MM.1S (cell line): Measurements from ENCODE around the gene AADAC.
"Not testable (repeated sequence)": the region's sequence is repeated elsewhere in the genome, so short reads cannot be mapped to it uniquely, and the experiment has no call there.

Experiments used
- DNase-seq: peaks from one replicate; pipeline ENCODE4 v3.0.0-alpha.2; 2015
- H2AFZ ChIP-seq: fragments of 300-600 bp; sonication (generic); 2 replicates; pipeline ENCODE4 v1.6.0; 2016; ENCODE audit warnings: antibody characterized with exemption, low read length
- H3F3A ChIP-seq: fragments of 300-600 bp; sonication (generic); 2 replicates; pipeline ENCODE4 v1.6.1; 2016; ENCODE audit warnings: mild to moderate bottlenecking, antibody characterized with exemption, low read length, moderate library complexity, mixed read lengths; ENCODE audit not compliant: insufficient read depth
- H3K27ac ChIP-seq: fragments of 300-600 bp; sonication (generic); 2 replicates; pipeline ENCODE4 v1.5.1; 2016; ENCODE audit warnings: mild to moderate bottlenecking, low read length
- H3K27me3 ChIP-seq: fragments of 300-600 bp; sonication (generic); replicated peaks from 2 replicates; pipeline ENCODE4 v1.6.0; 2016; ENCODE audit warnings: low read length; ENCODE audit not compliant: insufficient read depth
- H3K36me3 ChIP-seq: fragments of 300-600 bp; sonication (generic); replicated peaks from 2 replicates; pipeline ENCODE4 v1.6.1; 2016; ENCODE audit warnings: mild to moderate bottlenecking, low read length, mixed read lengths; ENCODE audit not compliant: insufficient read depth
- H3K4me1 ChIP-seq: fragments of 300-600 bp; sonication (generic); 2 replicates; pipeline ENCODE4 v1.6.1; 2016; ENCODE audit warnings: low read length, mixed read lengths
- H3K4me2 ChIP-seq: fragments of 300-600 bp; sonication (generic); 2 replicates; pipeline ENCODE4 v1.6.0; 2016; ENCODE audit warnings: low read depth, low read length
- H3K4me3 ChIP-seq: fragments of 300-600 bp; sonication (generic); 2 replicates; pipeline ENCODE4 v1.5.1; 2016; ENCODE audit warnings: low read length, mixed read lengths
- H3K79me2 ChIP-seq: fragments of 300-600 bp; sonication (generic); 2 replicates; pipeline ENCODE4 v1.6.1; 2016; ENCODE audit warnings: mixed run types, low read length, mixed read lengths
- H3K9ac ChIP-seq: fragments of 300-600 bp; sonication (generic); 2 replicates; pipeline ENCODE4 v1.6.1; 2016; ENCODE audit warnings: low read length, mixed read lengths
- H3K9me2 ChIP-seq: fragments of 300-600 bp; sonication (generic); replicated peaks from 2 replicates; pipeline ENCODE4 v1.6.1; 2016; ENCODE audit warnings: mild to moderate bottlenecking, low read length, mixed read lengths; ENCODE audit not compliant: insufficient read depth
- H3K9me3 ChIP-seq: fragments of 300-600 bp; sonication (generic); replicated peaks from 2 replicates; pipeline ENCODE4 v1.6.1; 2016; ENCODE audit warnings: mild to moderate bottlenecking, low read length, mixed read lengths; ENCODE audit not compliant: insufficient read depth
- H4K20me1 ChIP-seq: fragments of 300-600 bp; sonication (generic); 2 replicates; pipeline ENCODE4 v1.6.1; 2016; ENCODE audit warnings: mild to moderate bottlenecking, low read length, moderate library complexity, mixed read lengths; ENCODE audit not compliant: insufficient read depth
- EZH2 ChIP-seq: fragments of 300-600 bp; sonication (generic); optimal IDR thresholded peaks from 2 replicates; pipeline ENCODE3; 2017; ENCODE audit warnings: low read depth, mild to moderate bottlenecking, antibody characterized with exemption, low read length, mixed read lengths
- EZH2phosphoT487 ChIP-seq: fragments of 300-600 bp; sonication (generic); IDR thresholded peaks from 2 replicates; pipeline ENCODE4 v1.6.1; 2018; ENCODE audit warnings: antibody characterized with exemption, low read length
- TF ChIP-seq, protein P1 (sequence below): fragments of 300-600 bp; sonication (generic); IDR thresholded peaks from 2 replicates; pipeline ENCODE4 v1.5.1; 2016; ENCODE audit warnings: antibody characterized with exemption, low read length, mixed read lengths

AADAC gene

DNA sequence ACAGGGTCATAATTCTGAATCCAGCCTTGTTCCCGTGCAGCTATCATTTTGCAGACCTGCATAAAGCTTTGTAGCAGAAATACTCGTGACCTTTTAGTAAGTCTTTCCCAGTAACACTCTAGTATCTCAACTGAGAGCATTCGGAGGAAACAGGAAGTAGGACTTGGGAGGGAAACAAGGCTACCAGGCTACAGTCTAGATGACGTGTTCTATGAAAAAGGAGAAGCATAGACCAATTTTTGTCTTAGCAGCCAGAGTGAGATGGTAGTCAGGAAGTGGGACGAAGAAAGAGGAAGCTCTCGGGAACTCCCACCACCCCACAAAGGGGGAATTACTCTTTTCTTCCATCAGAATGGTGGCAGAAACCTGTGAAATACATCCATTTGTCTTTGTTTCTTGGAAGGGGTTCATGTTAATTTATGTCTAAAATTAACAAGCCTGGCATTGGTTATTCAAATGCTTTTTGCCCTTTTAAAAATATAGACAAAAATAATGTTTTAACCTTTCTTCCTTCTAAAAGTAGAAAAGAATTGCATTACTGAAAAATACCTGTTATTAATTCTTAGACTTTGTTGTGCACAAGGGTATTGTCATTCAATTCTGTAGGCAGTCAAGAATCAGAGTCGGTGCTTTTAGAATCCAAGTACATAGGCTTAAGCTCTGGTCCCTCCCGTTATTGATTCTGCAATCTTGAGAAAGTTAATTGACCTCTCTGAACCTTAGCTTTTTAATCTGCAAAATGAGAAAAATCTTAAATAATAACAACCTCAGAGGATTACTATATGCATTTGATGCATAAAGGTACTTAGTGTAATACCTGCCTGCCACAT lies 57.9 kb downstream of the AADAC start:
- Histone ChIP-seq H3K9me2 (no peaks in the 10 kb centered on the region), H3F3A (no peaks in the 10 kb centered on the region; the same call in 1 of the 2 replicates), H3K9ac (no peak overlapping the region), H4K20me1 (no peaks in the 10 kb centered on the region), H3K36me3 (no peaks in the 10 kb centered on the region), H3K4me2 (no peak overlapping the region), H3K27ac (no peak overlapping the region), H3K4me3 (no peak overlapping the region), H3K9me3 (no peaks in the 10 kb centered on the region), H3K79me2 (no peaks in the 10 kb centered on the region), H2AFZ (no peak overlapping the region), H3K27me3 (no peaks in the 10 kb centered on the region), H3K4me1 (0 out of 2 replicates have a peak, but pooled peaks cover 3% of the 10 kb centered on the region)
- DNase-seq = no peak
- TF ChIP-seq, protein P1, sequence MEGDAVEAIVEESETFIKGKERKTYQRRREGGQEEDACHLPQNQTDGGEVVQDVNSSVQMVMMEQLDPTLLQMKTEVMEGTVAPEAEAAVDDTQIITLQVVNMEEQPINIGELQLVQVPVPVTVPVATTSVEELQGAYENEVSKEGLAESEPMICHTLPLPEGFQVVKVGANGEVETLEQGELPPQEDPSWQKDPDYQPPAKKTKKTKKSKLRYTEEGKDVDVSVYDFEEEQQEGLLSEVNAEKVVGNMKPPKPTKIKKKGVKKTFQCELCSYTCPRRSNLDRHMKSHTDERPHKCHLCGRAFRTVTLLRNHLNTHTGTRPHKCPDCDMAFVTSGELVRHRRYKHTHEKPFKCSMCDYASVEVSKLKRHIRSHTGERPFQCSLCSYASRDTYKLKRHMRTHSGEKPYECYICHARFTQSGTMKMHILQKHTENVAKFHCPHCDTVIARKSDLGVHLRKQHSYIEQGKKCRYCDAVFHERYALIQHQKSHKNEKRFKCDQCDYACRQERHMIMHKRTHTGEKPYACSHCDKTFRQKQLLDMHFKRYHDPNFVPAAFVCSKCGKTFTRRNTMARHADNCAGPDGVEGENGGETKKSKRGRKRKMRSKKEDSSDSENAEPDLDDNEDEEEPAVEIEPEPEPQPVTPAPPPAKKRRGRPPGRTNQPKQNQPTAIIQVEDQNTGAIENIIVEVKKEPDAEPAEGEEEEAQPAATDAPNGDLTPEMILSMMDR = no peak
- TF ChIP-seq EZH2 (no peak), EZH2phosphoT487 (no peak)

DNA sequence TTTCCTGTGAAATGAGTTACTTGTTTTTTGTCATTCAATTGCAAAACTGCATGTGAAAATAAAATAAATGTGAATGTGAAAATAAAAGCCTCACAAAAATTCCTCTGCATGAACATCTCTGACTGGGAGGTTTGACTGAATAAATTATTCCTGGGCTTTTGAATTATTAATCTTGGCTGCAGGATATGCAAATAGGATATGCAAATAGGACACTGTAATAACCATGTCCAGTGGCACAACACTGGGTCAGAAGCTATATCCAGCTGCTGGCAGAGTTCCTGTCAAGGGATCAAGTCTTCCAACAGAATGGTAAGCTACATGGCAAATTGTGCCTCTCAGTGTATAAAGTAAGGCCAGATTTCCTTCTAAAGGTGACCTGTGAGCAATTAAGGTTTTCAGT lies 59.5 kb downstream of the AADAC start, which contains the start of gene SUCNR1:
SUCNR1 (plus strand) TSS at position 246 of the 400 bp plus-strand sequence. CDS start 6,250 bp downstream, outside the sequence.
- H3K4me2 ChIP-seq = no peak within 1 kb of the TSS
- H3K9me3 ChIP-seq = no peaks in the 10 kb centered on the region
- H3K4me1 ChIP-seq = 0 out of 2 replicates have a peak, but pooled peaks cover 3% of the 10 kb centered on the region
- H3K27me3 ChIP-seq = no peaks in the 10 kb centered on the region
- H3K36me3 ChIP-seq = no peaks in the 10 kb centered on the region
- no peaks in the 10 kb centered on the region; the same call in 1 of the 2 replicates for H3F3A ChIP-seq
- no peaks in the 10 kb centered on the region for H3K79me2 ChIP-seq
- no peak within 1 kb of the TSS for H3K4me3 ChIP-seq
- H2AFZ ChIP-seq = no peak within 1 kb of the TSS
- no peak within 1 kb of the TSS for H3K27ac ChIP-seq
- TF ChIP-seq EZH2 = no peak
- TF ChIP-seq, protein P1 = no peak
- TF ChIP-seq EZH2phosphoT487 = no peak
- no peak within 1 kb of the TSS for H3K9ac ChIP-seq
- no peaks in the 10 kb centered on the region for H3K9me2 ChIP-seq
- DNase-seq = no peak
- no peaks in the 10 kb centered on the region for H4K20me1 ChIP-seq

DNA sequence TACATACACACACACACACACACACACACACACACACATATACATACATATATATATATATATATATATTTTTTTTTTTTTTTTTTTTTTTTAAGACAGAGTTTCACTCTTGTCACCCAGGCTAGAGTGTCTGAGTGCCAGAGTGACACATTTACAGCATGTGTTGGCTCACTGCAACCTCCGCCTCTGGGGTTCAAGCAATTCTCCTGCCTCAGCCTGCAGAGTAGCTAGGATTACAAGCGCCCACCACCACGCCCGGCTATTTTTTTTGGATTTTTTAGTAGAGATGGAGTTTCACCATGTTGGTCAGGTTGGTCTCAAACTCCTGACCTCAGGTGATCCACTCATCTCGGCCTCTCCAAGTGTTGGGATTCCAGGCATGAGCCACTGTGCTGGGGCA lies 60.2 kb downstream of the AADAC start:
- not testable (repeated sequence) for H3K36me3 ChIP-seq, H3K4me2 ChIP-seq, H3F3A ChIP-seq, H2AFZ ChIP-seq, H3K9ac ChIP-seq, H3K4me3 ChIP-seq, H3K27ac ChIP-seq, H3K9me2 ChIP-seq, H3K27me3 ChIP-seq, H3K4me1 ChIP-seq, H3K79me2 ChIP-seq, H3K9me3 ChIP-seq, H4K20me1 ChIP-seq, DNase-seq

DNA sequence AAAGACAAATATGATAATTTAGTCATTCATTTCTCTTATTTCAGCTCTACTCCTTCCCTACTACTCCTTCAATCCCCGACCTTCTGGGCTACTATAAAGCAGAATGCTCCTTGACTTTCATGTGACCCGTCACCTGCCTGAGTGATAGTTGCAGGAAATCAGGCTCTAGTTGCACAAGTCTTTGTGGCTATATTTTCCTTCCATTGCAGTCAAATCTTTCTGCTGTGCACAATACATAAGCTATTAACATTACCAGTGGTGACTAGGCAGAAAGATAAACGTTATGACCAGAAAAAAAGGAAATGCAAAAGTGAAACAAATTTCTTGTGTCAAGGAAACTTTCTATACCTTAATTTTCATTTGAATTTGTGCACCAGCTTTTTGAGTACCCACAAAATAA lies 61.8 kb downstream of the AADAC start:
- TF ChIP-seq EZH2 (no peak), EZH2phosphoT487 (no peak)
- TF ChIP-seq, protein P1 = no peak
- Histone ChIP-seq H3K9ac (no peak overlapping the region; the same call in 1 of the 2 replicates), H3K9me3 (no peaks in the 10 kb centered on the region), H3K4me3 (peak overlapping the region; percentile 13; the same call in 1 of the 2 replicates), H3K27ac (no peak overlapping the region), H3K9me2 (no peaks in the 10 kb centered on the region), H3K36me3 (no peaks in the 10 kb centered on the region), H4K20me1 (no peaks in the 10 kb centered on the region), H3K79me2 (no peaks in the 10 kb centered on the region), H3F3A (no peaks in the 10 kb centered on the region; the same call in 1 of the 2 replicates), H3K4me2 (peak overlapping the region; percentile 51), H3K27me3 (no peaks in the 10 kb centered on the region), H2AFZ (peak overlapping the region; percentile 13; the same call in 1 of the 2 replicates), H3K4me1 (peaks cover 9% of the 10 kb centered on the region; the same call in 1 of the 2 replicates)
- peak; percentile 82 for DNase-seq
